Transverse colon (tissue), 3 donors: ENCODE results near the gene TYRO3.

Experiments
- EP300 ChIP-seq: sonication (generic); formaldehyde crosslinking; IDR thresholded peaks from one replicate; pipeline ENCODE4 v1.6.1; 2017; ENCODE audit warnings: antibody characterized with exemption, low read depth
- POLR2A ChIP-seq: fragments of 450-650 bp; IDR thresholded peaks from one replicate; pipeline ENCODE4 v1.6.1; 2016; ENCODE audit warnings: antibody characterized with exemption, mild to moderate bottlenecking, moderate library complexity
- TF ChIP-seq, protein P1 (sequence below), 5 experiments: fragments of 200-600 bp in 3 of 5; fragments of 450-650 bp in 2 of 5; sonication (generic) in 3 of 5; IDR thresholded peaks; 1 replicate in 2 of 5; 2 replicates in 3 of 5; pipeline ENCODE4 v1.5.1; 2016 to 2017; ENCODE audit warnings: antibody characterized with exemption in 5 of 5, inconsistent platforms in 3 of 5, mild to moderate bottlenecking in 2 of 5, moderate library complexity in 1 of 5

DNA sequence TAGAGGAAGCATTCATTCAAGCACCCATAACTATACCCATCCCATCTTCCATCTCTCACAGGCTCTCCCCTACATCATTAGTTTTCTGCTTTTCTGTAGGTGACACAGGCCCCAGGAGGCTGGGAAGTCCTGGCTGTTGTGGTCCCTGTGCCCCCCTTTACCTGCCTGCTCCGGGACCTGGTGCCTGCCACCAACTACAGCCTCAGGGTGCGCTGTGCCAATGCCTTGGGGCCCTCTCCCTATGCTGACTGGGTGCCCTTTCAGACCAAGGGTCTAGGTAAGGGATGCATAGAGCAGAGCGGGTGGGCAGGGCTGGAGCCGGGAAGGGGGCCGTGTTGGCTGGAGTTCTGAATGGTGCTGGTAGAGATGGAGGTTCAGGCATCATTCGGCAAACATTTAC is 8.2 kb downstream of the TYRO3 start:
- TF ChIP-seq, protein P1, sequence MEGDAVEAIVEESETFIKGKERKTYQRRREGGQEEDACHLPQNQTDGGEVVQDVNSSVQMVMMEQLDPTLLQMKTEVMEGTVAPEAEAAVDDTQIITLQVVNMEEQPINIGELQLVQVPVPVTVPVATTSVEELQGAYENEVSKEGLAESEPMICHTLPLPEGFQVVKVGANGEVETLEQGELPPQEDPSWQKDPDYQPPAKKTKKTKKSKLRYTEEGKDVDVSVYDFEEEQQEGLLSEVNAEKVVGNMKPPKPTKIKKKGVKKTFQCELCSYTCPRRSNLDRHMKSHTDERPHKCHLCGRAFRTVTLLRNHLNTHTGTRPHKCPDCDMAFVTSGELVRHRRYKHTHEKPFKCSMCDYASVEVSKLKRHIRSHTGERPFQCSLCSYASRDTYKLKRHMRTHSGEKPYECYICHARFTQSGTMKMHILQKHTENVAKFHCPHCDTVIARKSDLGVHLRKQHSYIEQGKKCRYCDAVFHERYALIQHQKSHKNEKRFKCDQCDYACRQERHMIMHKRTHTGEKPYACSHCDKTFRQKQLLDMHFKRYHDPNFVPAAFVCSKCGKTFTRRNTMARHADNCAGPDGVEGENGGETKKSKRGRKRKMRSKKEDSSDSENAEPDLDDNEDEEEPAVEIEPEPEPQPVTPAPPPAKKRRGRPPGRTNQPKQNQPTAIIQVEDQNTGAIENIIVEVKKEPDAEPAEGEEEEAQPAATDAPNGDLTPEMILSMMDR (IDR thresholded peaks at IDR 0.05) = no peak
- TF ChIP-seq EP300 = no peak
- TF ChIP-seq POLR2A = no peak
